ENCODE results near the gene FAM236B.
"Not testable (repeated sequence)": the region's sequence is repeated elsewhere in the genome, so short reads cannot be mapped to it uniquely, and the experiment has no call there.

Gene FAM236B

DNA sequence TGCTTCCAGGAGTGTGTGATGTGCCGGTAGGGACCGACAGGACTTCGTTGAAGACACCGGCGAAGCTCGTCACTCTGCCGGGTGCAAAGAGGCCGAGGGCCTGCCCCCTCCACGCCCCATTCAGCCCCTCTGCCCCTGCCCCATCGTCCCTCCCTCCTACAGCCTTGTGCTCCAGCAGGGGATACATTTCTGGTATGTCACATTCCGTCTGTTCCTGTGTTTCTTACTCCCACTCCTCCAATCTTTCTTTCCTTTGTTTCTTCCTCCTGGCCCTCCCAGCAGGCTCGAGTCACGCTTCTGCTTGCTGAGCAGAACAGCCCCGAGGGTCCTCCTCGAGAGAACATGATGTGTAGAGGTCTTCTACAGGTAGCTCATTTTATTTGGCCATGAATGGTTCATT is at the start of gene FAM236B:
TSS of gene FAM236B (minus strand) at position 101 of the 400 bp plus-strand sequence. CDS start at position 1, 100 bp downstream.
- DNase-seq (ENCODE audit: insufficient read length, low spot score); FAIRE-seq: not testable (repeated sequence)

- FAIRE-seq; DNase-seq (ENCODE audit: insufficient read length, low spot score): not testable (repeated sequence)
Measured at GRCh38 chrX:72830701-72831100, 48.2 kb upstream of the FAM236B start.

GRCh38 chrX:72808110-72808509 is 25.6 kb upstream of the FAM236B start, which contains the start of gene FAM236D:
FAM236D (minus strand) TSS chrX:72808210; CDS start chrX:72808110, 100 bp downstream.
- not testable (repeated sequence) for DNase-seq (ENCODE audit: insufficient read length, low spot score); FAIRE-seq

GRCh38 chrX:72790390-72790789 is 7.9 kb upstream of the FAM236B start:
- not testable (repeated sequence) for FAIRE-seq; DNase-seq (ENCODE audit: insufficient read length, low spot score)

DNA sequence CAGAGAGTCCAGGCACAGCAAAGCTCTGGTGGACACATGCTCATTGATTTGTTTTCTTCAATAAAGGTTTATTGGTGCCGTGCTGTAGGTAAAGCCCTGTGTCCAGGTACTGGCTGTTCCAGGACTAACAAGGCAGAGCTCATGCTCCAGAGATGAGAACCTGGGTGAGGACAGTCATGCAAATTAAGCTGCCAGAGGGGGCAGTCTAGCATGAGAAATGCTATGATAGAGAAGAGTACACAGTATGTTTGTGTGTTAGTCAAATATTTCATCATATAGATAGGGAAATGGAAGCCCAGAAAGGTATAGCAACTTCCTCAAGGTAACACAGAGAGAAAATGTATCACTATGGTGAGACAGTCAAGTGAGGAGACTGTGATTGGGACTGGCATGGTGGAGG is 5.7 kb upstream of the FAM236B start:
- DNase-seq (ENCODE audit: insufficient read length, low spot score); FAIRE-seq: not testable (repeated sequence)

- FAIRE-seq; DNase-seq (ENCODE audit: insufficient read length, low spot score): not testable (repeated sequence)
Measured at GRCh38 chrX:72783964-72784363, 1.5 kb upstream of the FAM236B start.

DNA sequence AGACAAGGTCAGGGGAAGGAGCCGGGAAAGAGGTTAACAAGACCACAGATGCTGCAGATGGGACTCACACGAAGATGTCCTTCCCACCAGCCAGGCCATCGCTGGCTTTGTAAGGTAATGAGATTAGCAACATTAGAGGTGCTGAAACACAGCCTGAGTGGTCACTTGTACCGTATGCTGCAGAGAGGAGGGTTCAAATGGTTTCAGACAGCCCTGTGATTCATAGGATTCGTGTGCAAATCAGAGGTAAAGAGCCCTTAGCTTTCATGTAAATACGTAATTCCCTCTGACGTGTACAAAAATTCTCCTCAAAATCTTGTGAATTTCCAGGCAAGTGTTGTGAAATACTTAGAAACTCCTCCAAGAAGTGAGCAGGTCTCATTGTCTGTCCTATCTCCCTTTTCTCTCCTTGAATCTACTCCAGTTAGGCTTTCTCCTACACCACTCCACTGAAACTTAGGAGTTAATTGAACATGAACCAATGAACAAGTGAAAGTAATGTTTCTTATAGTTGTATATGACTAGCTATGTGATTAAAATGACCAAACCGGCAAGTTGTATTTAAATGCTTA is 991 bp upstream of the FAM236B start:
- not testable (repeated sequence) for FAIRE-seq; DNase-seq (ENCODE audit: insufficient read length, low spot score)

GRCh38 chrX:72778146-72778545 is 4.3 kb downstream of the FAM236B start:
- DNase-seq (ENCODE audit: insufficient read length, low spot score); FAIRE-seq: not testable (repeated sequence)

GRCh38 chrX:72777467-72777790 is 5.0 kb downstream of the FAM236B start:
- not testable (repeated sequence) for FAIRE-seq; DNase-seq (ENCODE audit: insufficient read length, low spot score)

DNA sequence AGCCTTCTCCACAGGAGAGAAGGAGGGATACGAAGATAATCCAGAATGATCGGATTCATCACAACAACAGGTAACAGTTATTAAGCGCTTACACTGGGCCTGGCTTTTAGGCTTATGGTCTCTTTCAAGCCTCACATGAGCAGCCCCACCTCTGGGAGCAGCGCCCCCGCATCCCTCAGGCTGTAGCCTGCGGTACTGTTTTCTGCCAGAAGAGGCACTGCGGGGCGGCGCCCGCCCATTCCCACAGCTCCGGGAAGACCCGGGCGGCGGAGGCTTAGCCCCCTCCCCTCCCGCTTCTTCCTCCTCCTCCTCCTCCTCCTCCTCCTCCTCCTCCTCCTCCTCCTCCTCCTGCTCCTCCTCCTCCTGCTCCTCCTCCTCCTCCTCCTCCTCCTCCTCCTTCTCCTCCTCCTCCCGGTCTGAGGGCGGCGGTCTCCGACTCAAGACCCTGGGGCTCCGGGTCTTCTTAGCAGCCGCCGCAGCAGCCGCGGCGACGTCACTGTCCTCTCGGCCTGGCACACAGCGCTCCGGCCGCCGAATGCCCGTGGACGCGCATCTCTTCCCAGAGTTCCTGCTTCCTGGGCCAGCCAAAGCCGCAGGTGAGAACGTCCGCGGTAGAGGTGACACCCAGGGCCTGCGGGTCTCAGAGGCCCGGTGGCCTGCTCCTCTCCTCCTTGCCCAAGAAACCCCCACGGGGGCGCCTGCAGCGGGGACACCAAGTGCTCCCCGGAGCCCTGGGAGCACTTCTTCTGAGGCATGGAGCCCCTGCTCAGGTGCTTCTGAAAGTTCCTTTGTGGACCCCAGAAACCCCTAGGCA is 5.6 kb downstream of the FAM236B start, which contains the start of gene DMRTC1B:
TSS of gene DMRTC1B (plus strand) at position 238 of the 814 bp plus-strand sequence. CDS start 68,246 bp downstream, outside the sequence.
- not testable (repeated sequence) for FAIRE-seq; DNase-seq (ENCODE audit: insufficient read length, low spot score)

DNA sequence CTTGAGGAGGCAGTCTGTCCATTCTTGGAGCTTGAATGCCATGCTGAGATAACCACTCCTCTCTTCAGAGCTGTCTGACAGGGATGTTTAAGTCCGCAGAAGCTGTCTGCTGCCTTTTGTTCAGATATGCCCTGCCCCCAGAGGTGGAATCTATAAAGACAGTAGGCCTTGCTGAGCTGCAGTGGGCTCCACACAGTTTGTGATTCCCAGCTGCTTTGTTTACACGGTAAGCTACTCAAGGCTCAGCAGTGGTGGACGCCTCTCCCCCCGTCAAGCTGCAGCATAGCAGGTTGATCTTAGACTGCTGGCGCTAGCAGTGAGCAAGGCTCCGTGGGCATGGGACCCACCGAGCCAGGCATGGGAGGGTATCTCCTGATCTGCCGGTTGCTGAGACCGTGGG is 22.0 kb downstream of the FAM236B start:
- not testable (repeated sequence) for DNase-seq (ENCODE audit: insufficient read length, low spot score); FAIRE-seq

DNA sequence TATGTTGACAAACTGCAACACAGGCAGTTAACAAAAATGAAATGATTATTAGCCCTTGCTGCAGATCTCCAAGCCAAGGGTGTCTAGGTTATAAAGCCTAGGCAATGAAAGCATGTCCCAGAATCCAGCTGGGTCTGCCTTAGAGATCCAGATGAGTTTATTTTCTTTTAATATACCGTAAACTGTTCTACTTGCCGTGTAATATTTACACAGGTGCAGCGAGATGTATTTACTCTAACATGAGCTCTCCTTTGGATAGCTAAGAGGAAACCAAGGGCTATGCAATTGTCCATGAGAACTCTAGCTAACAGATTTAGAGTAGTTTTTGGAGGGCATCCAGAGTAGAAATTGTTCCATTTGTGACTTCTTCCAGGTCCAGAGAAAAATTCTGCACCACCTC is 33.9 kb downstream of the FAM236B start:
- DNase-seq (ENCODE audit: insufficient read length, low spot score); FAIRE-seq: not testable (repeated sequence)

GRCh38 chrX:72745546-72745945 is 36.9 kb downstream of the FAM236B start:
- FAIRE-seq; DNase-seq (ENCODE audit: insufficient read length, low spot score): not testable (repeated sequence)

GRCh38 chrX:72735561-72735960 is 46.9 kb downstream of the FAM236B start:
- no peak for TF ChIP-seq POLR2A (IDR thresholded peaks at IDR 0.05; ENCODE audit: low read depth, low read length)
- DNase-seq (ENCODE audit: insufficient read length, low spot score): no peak
- FAIRE-seq: no peak

DNA sequence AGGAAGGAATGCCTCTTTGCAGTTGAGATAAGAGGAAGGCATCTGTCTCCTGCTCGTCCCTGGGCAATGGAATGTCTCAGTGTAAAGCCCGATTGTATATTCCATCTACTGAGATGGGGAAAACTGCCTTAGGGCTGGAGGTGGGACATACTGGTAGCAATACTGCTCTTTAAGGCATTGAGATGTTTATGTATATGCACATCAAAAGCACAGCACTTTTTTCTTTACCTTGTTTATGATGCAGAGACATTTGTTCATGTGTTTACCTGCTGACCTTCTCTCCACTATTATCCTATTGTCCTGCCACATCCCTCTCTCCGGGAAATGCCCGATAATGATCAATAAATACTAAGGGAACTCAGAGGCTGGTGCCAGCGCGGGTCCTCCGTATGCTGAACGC is 48.8 kb downstream of the FAM236B start:
- not testable (repeated sequence) for DNase-seq (ENCODE audit: insufficient read length, low spot score); FAIRE-seq
